Measurements from ENCODE around the gene FICD.

GRCh38 chr12:108561852-108562347, 46.8 kb downstream of the FICD start:
- TF ChIP-seq, protein P1, sequence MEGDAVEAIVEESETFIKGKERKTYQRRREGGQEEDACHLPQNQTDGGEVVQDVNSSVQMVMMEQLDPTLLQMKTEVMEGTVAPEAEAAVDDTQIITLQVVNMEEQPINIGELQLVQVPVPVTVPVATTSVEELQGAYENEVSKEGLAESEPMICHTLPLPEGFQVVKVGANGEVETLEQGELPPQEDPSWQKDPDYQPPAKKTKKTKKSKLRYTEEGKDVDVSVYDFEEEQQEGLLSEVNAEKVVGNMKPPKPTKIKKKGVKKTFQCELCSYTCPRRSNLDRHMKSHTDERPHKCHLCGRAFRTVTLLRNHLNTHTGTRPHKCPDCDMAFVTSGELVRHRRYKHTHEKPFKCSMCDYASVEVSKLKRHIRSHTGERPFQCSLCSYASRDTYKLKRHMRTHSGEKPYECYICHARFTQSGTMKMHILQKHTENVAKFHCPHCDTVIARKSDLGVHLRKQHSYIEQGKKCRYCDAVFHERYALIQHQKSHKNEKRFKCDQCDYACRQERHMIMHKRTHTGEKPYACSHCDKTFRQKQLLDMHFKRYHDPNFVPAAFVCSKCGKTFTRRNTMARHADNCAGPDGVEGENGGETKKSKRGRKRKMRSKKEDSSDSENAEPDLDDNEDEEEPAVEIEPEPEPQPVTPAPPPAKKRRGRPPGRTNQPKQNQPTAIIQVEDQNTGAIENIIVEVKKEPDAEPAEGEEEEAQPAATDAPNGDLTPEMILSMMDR (IDR thresholded peaks at IDR 0.05), result no peak
- TF ChIP-seq POLR2A (IDR thresholded peaks at IDR 0.05) (no peak), EP300 (IDR thresholded peaks at IDR 0.05) (no peak)
